Fibroblast of the aortic adventitia (primary cell): ENCODE results near the gene CS. TPM values are rescaled to one million over a fixed set of nuclear protein-coding genes. Genes with fewer than 3 reads are reported as not detected.
"Not testable (repeated sequence)": the region's sequence is repeated elsewhere in the genome, so short reads cannot be mapped to it uniquely, and the experiment has no call there.

Experiments used
- DNase-seq: peaks from one replicate; pipeline ENCODE4 v3.0.0-alpha.2; 2010; ENCODE audit warnings: low read depth
- H3K4me3 ChIP-seq: 2 replicates; pipeline ENCODE4 v1.5.1; 2011; ENCODE audit warnings: low read depth, mild to moderate bottlenecking, control low read depth, low read length, moderate library complexity
- CTCF ChIP-seq: IDR thresholded peaks from 2 replicates; pipeline ENCODE4 v1.5.1; 2011; ENCODE audit warnings: mild to moderate bottlenecking, low read length, control low read depth, inconsistent platforms; ENCODE audit not compliant: insufficient read depth
- total RNA-seq: library from RNA; depleted of rRNA; stranded (reverse); fragments of >200 nt; gene quantifications from 2 replicates; pipeline ENCODE4 v1.2.3, GENCODE V29; 2012; ENCODE audit warnings: low replicate concordance

The CS gene
- total RNA-seq, result 40.9 and 117 TPM in 2 replicates

DNA sequence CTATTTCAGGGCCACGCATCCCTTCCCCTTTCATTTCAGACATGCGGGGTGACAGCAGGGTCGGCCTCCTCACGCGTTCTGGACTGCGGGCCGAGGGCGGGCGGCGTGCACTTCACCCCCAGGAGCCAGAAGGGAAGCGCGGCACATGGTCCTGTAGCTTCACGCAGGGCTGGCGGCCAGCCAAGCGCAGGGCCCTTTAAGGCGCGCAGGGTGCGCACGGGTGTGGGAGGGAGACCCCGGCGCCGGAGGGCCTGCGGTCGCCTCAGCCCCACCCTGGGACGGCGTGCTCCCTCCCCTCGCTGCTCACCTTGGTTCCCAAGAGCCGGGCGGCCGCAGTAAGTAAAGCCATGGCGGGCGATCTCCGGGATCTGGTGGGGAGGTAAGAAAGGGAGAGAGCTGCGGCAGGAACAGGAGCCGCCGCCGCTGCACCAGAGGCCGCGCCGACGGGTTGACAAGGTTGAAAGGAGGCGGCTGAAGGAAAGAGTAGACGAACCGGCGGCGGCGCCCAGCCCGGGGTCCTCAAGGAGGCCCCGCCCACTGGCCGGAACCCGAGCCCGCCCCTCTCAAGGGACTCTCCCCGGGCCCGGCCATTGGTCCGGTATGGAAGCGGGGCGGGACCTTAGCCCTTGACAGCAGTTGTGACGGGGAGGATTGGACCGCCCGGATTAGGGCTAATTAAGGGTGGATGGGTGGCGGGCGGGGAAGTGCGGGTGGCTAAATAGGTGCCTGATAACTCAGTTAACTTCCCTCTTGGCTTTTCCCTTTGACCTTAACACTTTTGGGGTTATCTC lies at the start of gene CS:
TSS of gene CS (minus strand) at position 478 of the 791 bp plus-strand sequence. CDS start at position 349, 129 bp downstream.
- peak; percentile 96 for DNase-seq
- TF ChIP-seq CTCF, result no peak
- peak within 1 kb of the TSS; percentile 91 for H3K4me3 ChIP-seq

GRCh38 chr12:56348776-56349175 lies 48.6 kb upstream of the CS start:
- H3K4me3 ChIP-seq, result no peak overlapping the region
- DNase-seq, result no peak
- no peak for TF ChIP-seq CTCF

DNA sequence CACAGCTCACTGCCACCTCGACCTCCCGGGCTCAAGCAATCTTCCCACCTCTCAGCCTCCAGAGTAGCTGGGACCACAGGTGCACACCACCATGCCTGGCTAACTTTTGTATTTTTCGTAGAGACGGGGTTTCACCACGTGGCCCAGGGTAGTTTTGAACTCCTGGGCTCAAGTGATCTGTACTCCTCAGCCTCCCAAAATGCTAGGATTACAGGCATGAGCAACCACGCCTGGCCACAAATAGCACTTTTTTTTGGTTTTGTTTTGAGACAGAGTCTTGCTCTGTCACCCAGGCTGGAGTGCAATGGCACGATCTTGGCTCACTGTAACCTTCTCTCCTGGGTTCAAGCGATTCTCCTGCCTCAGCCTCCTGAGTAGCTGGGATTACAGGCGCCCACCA lies 47.1 kb upstream of the CS start:
- not testable (repeated sequence) for H3K4me3 ChIP-seq, DNase-seq

- DNase-seq, result no peak
- no peak overlapping the region for H3K4me3 ChIP-seq
- no peak for TF ChIP-seq CTCF
Observed at GRCh38 chr12:56346675-56347074, 46.5 kb upstream of the CS start.

DNA sequence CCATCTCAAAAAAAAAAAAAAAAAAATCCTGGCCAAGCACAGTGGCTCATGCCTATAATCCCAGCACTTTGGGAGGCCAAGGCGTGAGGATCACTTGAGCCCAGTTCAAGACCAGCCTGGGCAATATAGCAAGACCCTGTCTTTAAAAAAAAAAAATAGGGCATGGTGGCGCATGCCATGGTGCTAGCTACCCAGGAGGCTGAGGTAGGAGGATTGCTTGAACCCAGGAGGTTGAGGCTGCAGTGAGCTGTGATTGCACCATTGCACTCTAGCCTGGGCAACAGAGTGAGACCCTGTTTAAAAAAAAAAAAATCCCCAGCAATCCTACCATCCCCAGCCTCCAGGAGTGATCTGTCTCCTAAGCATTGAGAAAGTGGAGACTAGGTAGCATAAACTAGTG lies 42.2 kb upstream of the CS start:
- not testable (repeated sequence) for DNase-seq, H3K4me3 ChIP-seq

DNA sequence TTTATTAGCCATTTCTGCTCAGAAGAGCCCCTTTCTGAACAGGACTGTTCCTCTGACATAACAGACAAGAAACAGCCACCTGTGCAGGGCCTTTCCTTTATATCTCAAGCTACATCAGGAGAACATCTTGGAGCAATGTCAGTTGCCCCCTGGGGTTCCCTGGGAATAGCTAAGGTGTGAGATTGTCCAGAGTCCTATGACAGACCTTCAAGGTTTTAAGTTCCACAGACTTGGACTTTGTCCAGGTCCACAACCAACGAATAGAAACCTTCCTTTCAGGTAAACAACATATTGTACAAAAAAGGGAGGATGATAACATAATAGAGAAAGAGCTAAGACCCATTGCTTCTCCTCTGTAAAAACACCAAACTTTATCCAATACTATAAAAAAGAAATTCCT lies 41.5 kb upstream of the CS start:
- H3K4me3 ChIP-seq, result no peak overlapping the region
- DNase-seq, result no peak
- no peak for TF ChIP-seq CTCF

- H3K4me3 ChIP-seq, result no peak overlapping the region
- DNase-seq, result no peak
- TF ChIP-seq CTCF, result no peak
Observed at GRCh38 chr12:56339158-56339422, 39.0 kb upstream of the CS start.
